Measurements from ENCODE around the gene SCGB1A1. TPM values are rescaled to one million over a fixed set of nuclear protein-coding genes. Genes with fewer than 3 reads are reported as not detected.

SCGB1A1 gene
- total RNA-seq, 4 donors from 2014 or later: not detected

DNA sequence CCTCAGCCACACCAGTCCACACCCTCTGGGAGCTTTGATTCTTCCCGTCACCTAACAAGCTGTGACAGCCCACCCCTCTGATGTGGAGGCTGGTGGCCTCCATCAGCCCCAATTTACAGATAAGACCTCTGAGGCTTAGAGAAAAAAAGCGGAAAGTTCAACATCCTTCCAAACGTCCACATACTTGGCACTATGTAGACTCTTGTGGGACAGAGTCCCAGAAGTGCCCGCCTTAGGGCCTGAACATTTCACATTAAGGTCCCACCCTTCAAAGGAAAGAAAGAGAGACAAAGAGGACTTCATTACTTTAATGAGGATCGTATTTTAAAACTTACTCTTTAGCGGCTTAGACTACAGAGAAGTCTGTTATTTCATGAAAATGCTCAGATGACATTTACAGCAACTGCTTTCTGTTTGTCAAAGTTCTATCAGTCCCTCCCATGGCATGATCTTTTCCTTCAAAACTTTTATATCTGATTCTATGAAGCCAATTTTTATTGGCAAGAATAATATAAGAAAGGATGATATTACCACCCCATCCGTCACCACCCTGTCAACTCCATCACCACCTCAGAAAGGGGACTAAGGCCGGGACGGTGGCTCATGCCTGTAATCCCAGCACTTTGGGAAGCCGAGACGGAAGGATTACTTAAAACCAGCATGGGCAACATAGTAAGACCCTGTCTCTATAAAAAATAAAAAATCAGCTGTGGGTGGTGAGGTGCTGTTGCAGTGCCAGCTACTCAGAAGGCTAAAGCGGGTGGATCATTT lies 15.7 kb upstream of the SCGB1A1 start:
- no peak overlapping the region for H3K4me3 ChIP-seq (ENCODE audit: low read depth, poor library complexity, severe bottlenecking)
- intact Hi-C loops (cut with DNase I; ENCODE audit: low total_unique reads): no loop called here
- TF ChIP-seq POLR2A (IDR thresholded peaks at IDR 0.05): no peak
- TF ChIP-seq, protein P1, sequence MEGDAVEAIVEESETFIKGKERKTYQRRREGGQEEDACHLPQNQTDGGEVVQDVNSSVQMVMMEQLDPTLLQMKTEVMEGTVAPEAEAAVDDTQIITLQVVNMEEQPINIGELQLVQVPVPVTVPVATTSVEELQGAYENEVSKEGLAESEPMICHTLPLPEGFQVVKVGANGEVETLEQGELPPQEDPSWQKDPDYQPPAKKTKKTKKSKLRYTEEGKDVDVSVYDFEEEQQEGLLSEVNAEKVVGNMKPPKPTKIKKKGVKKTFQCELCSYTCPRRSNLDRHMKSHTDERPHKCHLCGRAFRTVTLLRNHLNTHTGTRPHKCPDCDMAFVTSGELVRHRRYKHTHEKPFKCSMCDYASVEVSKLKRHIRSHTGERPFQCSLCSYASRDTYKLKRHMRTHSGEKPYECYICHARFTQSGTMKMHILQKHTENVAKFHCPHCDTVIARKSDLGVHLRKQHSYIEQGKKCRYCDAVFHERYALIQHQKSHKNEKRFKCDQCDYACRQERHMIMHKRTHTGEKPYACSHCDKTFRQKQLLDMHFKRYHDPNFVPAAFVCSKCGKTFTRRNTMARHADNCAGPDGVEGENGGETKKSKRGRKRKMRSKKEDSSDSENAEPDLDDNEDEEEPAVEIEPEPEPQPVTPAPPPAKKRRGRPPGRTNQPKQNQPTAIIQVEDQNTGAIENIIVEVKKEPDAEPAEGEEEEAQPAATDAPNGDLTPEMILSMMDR (IDR thresholded peaks at IDR 0.05): no peak
- 22 to 33% methylated on average over 12 of the region's 12 CpGs for WGBS, 2 donors
- no peak for DNase-seq (ENCODE audit: low spot score in 2 of 2)

DNA sequence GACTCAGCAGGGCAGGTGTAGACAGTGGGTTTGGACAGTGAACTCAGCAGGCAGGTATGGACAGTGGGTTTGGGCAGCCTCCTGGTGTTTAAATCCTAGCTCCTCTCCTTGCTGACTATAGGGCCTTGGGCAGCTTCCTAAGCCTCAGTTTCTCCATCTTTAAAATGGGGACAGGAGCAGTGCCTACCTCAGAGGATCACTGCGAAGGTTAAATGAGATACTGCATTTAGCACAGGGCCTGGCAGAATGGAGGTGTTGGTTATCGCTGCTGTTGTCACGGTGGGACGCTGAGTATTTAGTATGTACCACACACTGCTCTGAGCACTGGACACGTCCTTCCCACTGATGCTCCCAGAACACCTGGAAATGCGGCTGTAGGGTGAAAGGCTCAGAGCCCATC lies 14.4 kb upstream of the SCGB1A1 start:
- 92 to 97% methylated on average over 6 of the region's 6 CpGs for WGBS, 2 donors
- no peak overlapping the region for H3K4me3 ChIP-seq (ENCODE audit: low read depth, poor library complexity, severe bottlenecking)
- intact Hi-C loops (cut with DNase I; ENCODE audit: low total_unique reads): no loop called here
- no peak for TF ChIP-seq POLR2A (IDR thresholded peaks at IDR 0.05)
- TF ChIP-seq, protein P1 (IDR thresholded peaks at IDR 0.05): no peak
- DNase-seq (ENCODE audit: low spot score in 2 of 2): no peak

DNA sequence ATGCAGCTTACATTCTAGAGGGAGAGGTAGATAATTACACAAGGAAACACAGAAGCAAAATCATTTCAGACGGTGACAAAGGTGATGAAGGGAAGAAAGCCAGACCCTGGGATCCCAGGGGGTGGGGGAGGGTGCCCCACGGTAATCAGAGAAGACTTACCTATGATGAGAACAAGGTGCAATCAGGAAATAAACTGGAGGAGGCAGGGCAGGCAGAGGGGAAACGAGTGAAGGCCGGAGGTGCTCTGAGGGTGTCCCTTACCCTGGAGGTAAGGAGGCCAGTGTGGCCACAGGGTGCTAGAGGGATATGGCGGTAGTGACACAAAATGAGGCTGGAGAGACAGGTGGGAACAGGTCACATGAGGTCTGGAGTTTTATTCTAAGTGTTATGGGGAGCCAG lies 13.9 kb upstream of the SCGB1A1 start:
- no peak for DNase-seq (ENCODE audit: low spot score in 2 of 2)
- WGBS, 2 donors: 88 to 90% methylated on average over 5 of the region's 5 CpGs
- no peak for TF ChIP-seq POLR2A (IDR thresholded peaks at IDR 0.05)
- TF ChIP-seq, protein P1 (IDR thresholded peaks at IDR 0.05): no peak
- H3K4me3 ChIP-seq (ENCODE audit: low read depth, poor library complexity, severe bottlenecking): no peak overlapping the region
- intact Hi-C loops (cut with DNase I; ENCODE audit: low total_unique reads): no loop called here

DNA sequence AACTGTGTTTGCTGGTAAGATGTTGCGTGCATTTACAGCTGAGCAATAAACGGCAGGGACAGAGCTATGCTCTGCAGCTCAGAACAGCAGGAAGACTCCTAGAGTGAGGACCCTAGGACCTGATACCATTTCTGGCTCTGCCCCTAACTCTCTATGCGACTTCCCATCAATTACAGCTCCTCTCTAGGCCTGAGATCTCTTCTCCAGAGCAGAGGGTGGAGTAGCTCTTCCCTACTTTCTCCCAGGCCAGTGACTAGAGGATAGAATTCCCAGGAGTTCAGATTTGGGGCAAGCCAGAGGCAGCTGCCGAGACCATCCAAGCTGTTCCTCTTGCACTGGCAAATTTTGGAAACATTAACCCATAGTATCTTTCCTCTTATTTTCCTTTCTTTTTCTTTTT lies 12.8 kb upstream of the SCGB1A1 start:
- DNase-seq (ENCODE audit: low spot score in 2 of 2): no peak
- no peak overlapping the region for H3K4me3 ChIP-seq (ENCODE audit: low read depth, poor library complexity, severe bottlenecking)
- 63 to 70% methylated on average over 4 of the region's 4 CpGs for WGBS, 2 donors
- TF ChIP-seq, protein P1 (IDR thresholded peaks at IDR 0.05): no peak
- TF ChIP-seq POLR2A (IDR thresholded peaks at IDR 0.05): no peak
- intact Hi-C loops (cut with DNase I; ENCODE audit: low total_unique reads): no loop called here

DNA sequence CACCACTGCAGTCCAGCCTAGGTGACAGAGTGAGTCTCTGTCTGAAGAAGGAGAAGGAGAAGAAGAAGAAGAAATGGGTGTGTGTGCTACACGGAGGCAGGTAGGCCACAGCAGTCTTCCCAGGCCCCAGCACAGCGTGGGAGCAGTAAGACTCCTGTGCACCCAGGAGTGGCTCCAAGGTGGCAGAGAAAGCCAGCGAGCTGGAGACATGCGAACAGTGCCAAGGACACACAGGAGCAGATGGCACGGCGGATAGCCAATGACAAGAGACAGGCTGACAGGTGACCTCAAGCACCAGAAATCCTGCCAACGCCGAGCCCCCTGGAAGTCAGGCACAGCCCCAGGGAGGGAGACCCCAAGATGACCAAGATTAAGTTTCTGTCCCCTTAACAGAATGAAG lies 9.0 kb upstream of the SCGB1A1 start:
- H3K4me3 ChIP-seq (ENCODE audit: low read depth, poor library complexity, severe bottlenecking): no peak overlapping the region
- intact Hi-C loops (cut with DNase I; ENCODE audit: low total_unique reads): no loop called here
- DNase-seq (ENCODE audit: low spot score in 2 of 2): no peak
- WGBS, 2 donors: 71 to 81% methylated on average over 8 of the region's 8 CpGs
- TF ChIP-seq, protein P1 (IDR thresholded peaks at IDR 0.05): no peak
- no peak for TF ChIP-seq POLR2A (IDR thresholded peaks at IDR 0.05)

DNA sequence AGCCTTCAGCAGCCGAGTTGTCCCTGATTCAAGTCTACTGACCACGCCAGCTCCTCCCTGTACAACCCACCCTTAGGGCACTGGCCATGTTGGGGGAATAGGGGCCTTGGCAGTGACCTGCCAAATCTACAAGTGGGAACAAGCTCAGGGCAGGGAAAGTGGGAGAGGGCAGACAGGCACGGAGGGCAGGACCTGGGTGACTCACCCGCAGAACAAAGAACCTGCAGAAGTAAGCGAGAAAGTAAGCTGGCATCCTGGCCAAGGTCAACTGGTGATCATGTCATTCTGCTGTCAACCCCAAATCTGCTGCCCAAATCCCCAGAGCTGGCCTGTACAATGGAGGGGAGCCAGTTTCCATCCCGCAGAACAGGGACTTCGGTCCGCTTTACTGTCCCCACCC lies 7.9 kb upstream of the SCGB1A1 start:
- TF ChIP-seq, protein P1 (IDR thresholded peaks at IDR 0.05): no peak
- TF ChIP-seq POLR2A (IDR thresholded peaks at IDR 0.05): no peak
- intact Hi-C loops (cut with DNase I; ENCODE audit: low total_unique reads): no loop called here
- DNase-seq (ENCODE audit: low spot score in 2 of 2): no peak
- 45 to 69% methylated on average over 8 of the region's 8 CpGs for WGBS, 2 donors
- no peak overlapping the region for H3K4me3 ChIP-seq (ENCODE audit: low read depth, poor library complexity, severe bottlenecking)
